Measurements from ENCODE around the gene GSE1.
"Not testable (repeated sequence)": the region's sequence is repeated elsewhere in the genome, so short reads cannot be mapped to it uniquely, and the experiment has no call there.

Gene GSE1

DNA sequence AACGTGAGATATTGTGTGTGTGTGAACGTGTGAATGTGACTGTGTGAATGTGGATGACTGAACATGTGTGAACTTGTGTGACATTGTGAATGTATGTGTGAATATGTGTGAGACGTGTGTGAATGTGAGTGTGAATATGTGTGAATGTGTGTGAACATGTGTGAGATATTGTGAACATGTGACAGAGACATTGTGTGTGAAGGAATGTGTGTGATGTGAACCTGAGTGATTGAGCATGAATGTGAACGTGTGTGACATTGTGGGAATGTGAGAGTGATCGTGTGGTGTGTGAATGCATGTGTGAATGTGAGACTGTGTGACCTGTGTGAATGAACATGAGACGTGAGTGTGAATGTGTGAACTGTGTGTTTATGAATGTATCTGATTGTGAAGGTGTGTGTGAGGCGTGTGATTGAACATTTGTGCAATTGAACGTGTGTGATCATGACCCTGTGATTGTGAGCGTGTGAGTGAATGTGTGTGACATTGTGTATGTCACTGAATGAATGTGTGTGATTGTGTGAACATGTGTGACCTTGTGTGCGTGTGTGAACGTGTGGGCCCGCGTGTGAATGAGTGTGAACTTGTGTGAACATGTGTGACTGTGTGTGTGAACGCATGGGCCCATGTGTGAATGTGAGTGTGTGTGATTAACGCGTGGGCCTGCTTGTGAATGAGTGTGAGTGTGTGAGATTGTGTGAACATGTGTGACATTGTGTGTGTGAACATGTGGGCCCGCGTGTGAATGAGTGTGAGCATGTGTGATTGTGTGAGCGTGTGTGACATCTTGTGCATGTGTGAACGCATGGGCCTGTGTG lies 23.2 kb upstream of the GSE1 start:
- Histone ChIP-seq H3K27ac (ENCODE audit: low read depth, low read length) (no peak overlapping the region), H3K4me1 (ENCODE audit: control insufficient read depth, low read length) (no peaks in the 10 kb centered on the region), H3K9me2 (replicated peaks; ENCODE audit: control insufficient read depth, low read length) (no peaks in the 10 kb centered on the region), H3K4me2 (ENCODE audit: low read length) (no peak overlapping the region), H4K20me1 (ENCODE audit: control insufficient read depth, insufficient read depth, low read depth, low read length) (peaks cover 6% of the 10 kb centered on the region; the same call in 1 of the 2 replicates), H3K36me3 (ENCODE audit: control insufficient read depth, low read length) (no peaks in the 10 kb centered on the region), H3F3A (ENCODE audit: control insufficient read depth, insufficient read depth) (no peaks in the 10 kb centered on the region), H3K4me3 (ENCODE audit: low read length) (no peak overlapping the region), H3K27me3 (ENCODE audit: control insufficient read depth, low read length) (no peaks in the 10 kb centered on the region), H3K9me3 (ENCODE audit: control insufficient read depth, insufficient read depth, low read length) (no peaks in the 10 kb centered on the region), H3K79me2 (ENCODE audit: control insufficient read depth, low read length) (no peaks in the 10 kb centered on the region)
- TF ChIP-seq CTCF (IDR thresholded peaks at IDR 0.05; ENCODE audit: low read depth, low read length, poor library complexity, severe bottlenecking) (no peak), EZH2phosphoT487 (IDR thresholded peaks at IDR 0.05; ENCODE audit: borderline replicate concordance, low read length) (no peak)

DNA sequence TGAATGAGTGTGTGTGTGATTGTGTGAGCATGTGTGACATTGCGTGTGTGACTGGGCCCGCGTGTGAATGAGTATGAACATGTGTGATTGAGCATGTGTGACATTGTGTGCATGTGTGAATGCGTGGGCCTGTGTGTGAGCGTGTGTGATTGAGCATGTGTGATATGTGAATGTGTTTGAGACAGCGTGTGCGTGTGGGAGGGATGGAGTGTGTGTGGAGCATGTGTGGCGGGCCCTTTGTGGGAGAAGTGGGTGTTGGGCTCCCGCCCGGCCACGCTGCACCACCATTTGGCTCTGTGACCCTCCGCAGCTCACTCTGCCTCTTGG lies 22.7 kb upstream of the GSE1 start:
- H3K27me3 ChIP-seq (ENCODE audit: control insufficient read depth, low read length): no peaks in the 10 kb centered on the region
- peaks cover 6% of the 10 kb centered on the region; the same call in 1 of the 2 replicates for H4K20me1 ChIP-seq (ENCODE audit: control insufficient read depth, insufficient read depth, low read depth, low read length)

GRCh38 chr16:85591381-85591780 lies 21.7 kb upstream of the GSE1 start:
- no peak overlapping the region for H3K4me2 ChIP-seq (ENCODE audit: low read length)
- H3K27me3 ChIP-seq (ENCODE audit: control insufficient read depth, low read length): no peaks in the 10 kb centered on the region
- H3K27ac ChIP-seq (ENCODE audit: low read depth, low read length): no peak overlapping the region
- no peaks in the 10 kb centered on the region for H3K36me3 ChIP-seq (ENCODE audit: control insufficient read depth, low read length)
- H4K20me1 ChIP-seq (ENCODE audit: control insufficient read depth, insufficient read depth, low read depth, low read length): peaks cover 6% of the 10 kb centered on the region; the same call in 1 of the 2 replicates
- no peaks in the 10 kb centered on the region for H3K79me2 ChIP-seq (ENCODE audit: control insufficient read depth, low read length)
- no peak overlapping the region for H3K4me3 ChIP-seq (ENCODE audit: low read length)
- H3K9me2 ChIP-seq (replicated peaks; ENCODE audit: control insufficient read depth, low read length): no peaks in the 10 kb centered on the region
- no peaks in the 10 kb centered on the region for H3K9me3 ChIP-seq (ENCODE audit: control insufficient read depth, insufficient read depth, low read length)
- no peaks in the 10 kb centered on the region for H3K4me1 ChIP-seq (ENCODE audit: control insufficient read depth, low read length)
- no peaks in the 10 kb centered on the region for H3F3A ChIP-seq (ENCODE audit: control insufficient read depth, insufficient read depth)
- TF ChIP-seq CTCF (IDR thresholded peaks at IDR 0.05; ENCODE audit: low read depth, low read length, poor library complexity, severe bottlenecking) (no peak), EZH2phosphoT487 (IDR thresholded peaks at IDR 0.05; ENCODE audit: borderline replicate concordance, low read length) (no peak)

More for the DNA sequence above, 22.7 kb upstream of the GSE1 start:
- Histone ChIP-seq H3K4me1 (ENCODE audit: control insufficient read depth, low read length) (no peaks in the 10 kb centered on the region), H3K36me3 (ENCODE audit: control insufficient read depth, low read length) (no peaks in the 10 kb centered on the region), H3K27ac (ENCODE audit: low read depth, low read length) (no peak overlapping the region), H3K79me2 (ENCODE audit: control insufficient read depth, low read length) (no peaks in the 10 kb centered on the region), H3K4me3 (ENCODE audit: low read length) (no peak overlapping the region), H3K9me2 (replicated peaks; ENCODE audit: control insufficient read depth, low read length) (no peaks in the 10 kb centered on the region), H3F3A (ENCODE audit: control insufficient read depth, insufficient read depth) (no peaks in the 10 kb centered on the region), H3K9me3 (ENCODE audit: control insufficient read depth, insufficient read depth, low read length) (no peaks in the 10 kb centered on the region), H3K4me2 (ENCODE audit: low read length) (no peak overlapping the region)
- TF ChIP-seq EZH2phosphoT487 (IDR thresholded peaks at IDR 0.05; ENCODE audit: borderline replicate concordance, low read length): no peak
- no peak for TF ChIP-seq CTCF (IDR thresholded peaks at IDR 0.05; ENCODE audit: low read depth, low read length, poor library complexity, severe bottlenecking)

DNA sequence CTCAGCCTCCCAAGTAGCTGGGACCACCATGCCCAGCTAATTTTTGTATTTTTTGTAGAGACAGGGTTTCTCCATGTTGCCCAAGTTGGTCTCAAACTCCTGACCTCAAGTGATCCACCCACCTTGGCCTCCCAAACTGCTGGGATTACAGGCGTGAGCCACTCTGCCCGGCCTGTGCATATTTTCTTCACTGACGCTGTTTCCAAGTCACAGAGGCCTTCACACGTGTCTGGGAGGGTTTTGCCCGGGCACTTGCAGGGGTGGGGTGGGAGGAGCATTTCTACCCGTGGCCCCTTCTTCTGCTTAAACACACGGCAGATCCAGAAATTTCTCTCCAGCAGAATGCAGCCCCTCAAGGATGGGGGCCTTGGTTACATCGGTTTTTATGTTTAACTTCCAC lies 20.8 kb upstream of the GSE1 start:
- not testable (repeated sequence) for H3K36me3 ChIP-seq (ENCODE audit: control insufficient read depth, low read length); H3K79me2 ChIP-seq (ENCODE audit: control insufficient read depth, low read length); H3K4me2 ChIP-seq (ENCODE audit: low read length); H3K27ac ChIP-seq (ENCODE audit: low read depth, low read length); H3K27me3 ChIP-seq (ENCODE audit: control insufficient read depth, low read length); H4K20me1 ChIP-seq (ENCODE audit: control insufficient read depth, insufficient read depth, low read depth, low read length); H3K4me1 ChIP-seq (ENCODE audit: control insufficient read depth, low read length); H3F3A ChIP-seq (ENCODE audit: control insufficient read depth, insufficient read depth); H3K9me2 ChIP-seq (replicated peaks; ENCODE audit: control insufficient read depth, low read length); H3K9me3 ChIP-seq (ENCODE audit: control insufficient read depth, insufficient read depth, low read length); H3K4me3 ChIP-seq (ENCODE audit: low read length)

Data from DOHH2 (cell line).